M059J (cell line): ENCODE results near the gene PPP4C. TPM values are rescaled to one million over a fixed set of nuclear protein-coding genes. Genes with fewer than 3 reads are reported as not detected.
"Not testable (repeated sequence)": the region's sequence is repeated elsewhere in the genome, so short reads cannot be mapped to it uniquely, and the experiment has no call there.

Source experiments
- DNase-seq: peaks from one replicate; pipeline ENCODE4 v3.0.0-alpha.2; 2012; ENCODE audit warnings: low read depth
- total RNA-seq: library from RNA; depleted of rRNA; stranded (reverse); fragments of >200 nt; shearing (Covaris generic); gene quantifications from 2 replicates; pipeline ENCODE4 v1.2.3, GENCODE V29; 2014; rRNA removed

The PPP4C gene
- 143 and 169 TPM in 2 replicates for total RNA-seq

- DNase-seq = peak; percentile 90
Measured at GRCh38 chr16:30075503-30076275, at the start of gene PPP4C. TSS of gene PPP4C (plus strand) at chr16:30075994. CDS start at chr16:30076378, 384 bp downstream.

- DNase-seq = no peak
Measured at GRCh38 chr16:30026449-30026848, 49.3 kb upstream of the PPP4C start.

GRCh38 chr16:30027588-30028437 is 48.0 kb upstream of the PPP4C start:
- DNase-seq = no peak

- DNase-seq = peak; percentile 27
Measured at GRCh38 chr16:30028438-30029076, 47.2 kb upstream of the PPP4C start.

- DNase-seq = no peak
Measured at GRCh38 chr16:30030011-30030685, 45.6 kb upstream of the PPP4C start.

GRCh38 chr16:30030841-30031413 is 44.9 kb upstream of the PPP4C start, which contains the start of gene TLCD3B:
TSS of gene TLCD3B (minus strand) at chr16:30031271. CDS start at chr16:30030527, 744 bp downstream.
- DNase-seq = no peak

- no peak for DNase-seq
Measured at GRCh38 chr16:30031477-30031918, 44.3 kb upstream of the PPP4C start.

GRCh38 chr16:30032083-30032819 is 43.5 kb upstream of the PPP4C start:
- peak; percentile 64 for DNase-seq

- peak; percentile 30 for DNase-seq
Measured at GRCh38 chr16:30033270-30033669, 42.5 kb upstream of the PPP4C start.

- DNase-seq = no peak
Measured at GRCh38 chr16:30040221-30040620, 35.6 kb upstream of the PPP4C start.

GRCh38 chr16:30040690-30041089 is 35.1 kb upstream of the PPP4C start:
- DNase-seq = not testable (repeated sequence)

GRCh38 chr16:30041841-30042240 is 34.0 kb upstream of the PPP4C start:
- DNase-seq = peak; percentile 51

- DNase-seq = no peak
Measured at GRCh38 chr16:30046178-30046577, 29.6 kb upstream of the PPP4C start.

GRCh38 chr16:30046588-30046987 is 29.2 kb upstream of the PPP4C start:
- DNase-seq = no peak

- DNase-seq = no peak
Measured at GRCh38 chr16:30049871-30050270, 25.9 kb upstream of the PPP4C start.

- DNase-seq = peak; percentile 90
Measured at GRCh38 chr16:30051518-30051917, 24.3 kb upstream of the PPP4C start.

GRCh38 chr16:30052671-30053372 is 23.0 kb upstream of the PPP4C start:
- peak; percentile 94 for DNase-seq

- peak; percentile 90 for DNase-seq
Measured at GRCh38 chr16:30053376-30054015, 22.3 kb upstream of the PPP4C start.

GRCh38 chr16:30054451-30054850 is 21.3 kb upstream of the PPP4C start:
- peak; percentile 15 for DNase-seq
